Prostate gland (tissue), 2 donors: ENCODE results near the gene ITPR2.

Experiments
- CTCF ChIP-seq, 4 experiments: fragments of 200-600 bp in 2 of 4; fragments of 450-650 bp in 2 of 4; sonication (generic) in 2 of 4; IDR thresholded peaks; 1 replicate in 3 of 4; 2 replicates in 1 of 4; pipeline ENCODE4 v1.5.1; 2016 to 2019; ENCODE audit warnings: antibody characterized with exemption in 4 of 4, mild to moderate bottlenecking in 2 of 4, moderate library complexity in 2 of 4
- POLR2A ChIP-seq: fragments of 450-650 bp; IDR thresholded peaks from one replicate; pipeline ENCODE4 v1.6.1; 2016; ENCODE audit warnings: antibody characterized with exemption, mild to moderate bottlenecking
- POLR2AphosphoS5 ChIP-seq: sonication (generic); formaldehyde crosslinking; IDR thresholded peaks from one replicate; pipeline ENCODE4 v1.6.1; 2017; ENCODE audit warnings: antibody characterized with exemption

GRCh38 chr12:26773313-26774104 is 59.5 kb downstream of the ITPR2 start:
- no peak for TF ChIP-seq CTCF (IDR thresholded peaks at IDR 0.05)
- TF ChIP-seq POLR2A, result no peak
- no peak for TF ChIP-seq POLR2AphosphoS5
